ENCODE measurements around the gene FAM200C.

GRCh38 chr5:160352308-160352707, 47.5 kb downstream of the FAM200C start:
- no peak for TF ChIP-seq CTCF (IDR thresholded peaks at IDR 0.05)
- no peak for TF ChIP-seq EZH2 (IDR thresholded peaks at IDR 0.05)

Data from neural progenitor cell (in vitro differentiated cells).